GM18868 (cell line): ENCODE measurements around the gene TBC1D24.
"Not testable (repeated sequence)": the region's sequence is repeated elsewhere in the genome, so short reads cannot be mapped to it uniquely, and the experiment has no call there.

ENCODE experiments used
- ATAC-seq: cut with Tn5 transposase; IDR thresholded peaks from one replicate; pipeline ENCODE4 v1.9.1; 2021; ENCODE audit warnings: mild to moderate bottlenecking, moderate library complexity; ENCODE audit not compliant: unreplicated experiment

Gene TBC1D24

GRCh38 chr16:2529961-2530628 is 55.2 kb downstream of the TBC1D24 start:
- no peak for ATAC-seq

GRCh38 chr16:2530629-2531318 is 55.8 kb downstream of the TBC1D24 start:
- no peak for ATAC-seq

- no peak for ATAC-seq
Measured at GRCh38 chr16:2531371-2531695, 56.4 kb downstream of the TBC1D24 start, which contains the start of gene CEMP1. CEMP1 (minus strand) TSS chr16:2531408; CDS start chr16:2531073, 335 bp downstream.

- peak; percentile 87 for ATAC-seq
Measured at GRCh38 chr16:2531696-2532493, 57.0 kb downstream of the TBC1D24 start.

- no peak for ATAC-seq
Measured at GRCh38 chr16:2532494-2533141, 57.7 kb downstream of the TBC1D24 start.

- not testable (repeated sequence) for ATAC-seq
Measured at GRCh38 chr16:2533142-2533755, 58.3 kb downstream of the TBC1D24 start.

GRCh38 chr16:2533912-2534311 is 59.0 kb downstream of the TBC1D24 start:
- no peak for ATAC-seq

GRCh38 chr16:2534335-2534734 is 59.4 kb downstream of the TBC1D24 start:
- ATAC-seq, result not testable (repeated sequence)

- no peak for ATAC-seq
Measured at GRCh38 chr16:2535625-2536013, 60.7 kb downstream of the TBC1D24 start.

GRCh38 chr16:2537451-2538379 is 62.8 kb downstream of the TBC1D24 start, which contains the start of gene PDPK1:
PDPK1 (plus strand) TSS chr16:2538021; CDS start chr16:2538113, 92 bp downstream.
- ATAC-seq, result peak; percentile 82

GRCh38 chr16:2539192-2539844 is 64.4 kb downstream of the TBC1D24 start:
- ATAC-seq, result not testable (repeated sequence)

GRCh38 chr16:2539845-2540458 is 65.0 kb downstream of the TBC1D24 start:
- not testable (repeated sequence) for ATAC-seq

GRCh38 chr16:2540912-2541311 is 66.0 kb downstream of the TBC1D24 start:
- ATAC-seq, result not testable (repeated sequence)

- ATAC-seq, result not testable (repeated sequence)
Measured at GRCh38 chr16:2541409-2541808, 66.5 kb downstream of the TBC1D24 start.

GRCh38 chr16:2543771-2544170 is 68.8 kb downstream of the TBC1D24 start:
- ATAC-seq, result not testable (repeated sequence)

- ATAC-seq, result not testable (repeated sequence)
Measured at GRCh38 chr16:2550283-2550878, 75.5 kb downstream of the TBC1D24 start.

- ATAC-seq, result not testable (repeated sequence)
Measured at GRCh38 chr16:2551420-2551889, 76.5 kb downstream of the TBC1D24 start.
